Colonic mucosa (tissue), 4 donors: Measurements from ENCODE around the gene RER1. TPM values are rescaled to one million over a fixed set of nuclear protein-coding genes. Genes with fewer than 3 reads are reported as not detected.

Source experiments
- DNase-seq: peaks from one replicate; pipeline ENCODE4 v3.0.0-alpha.2; 2020
- H3K27ac ChIP-seq: fragments of 200-600 bp; one replicate; pipeline ENCODE4 v1.8.0; 2021
- H3K27me3 ChIP-seq: fragments of 200-600 bp; one replicate; pipeline ENCODE4 v1.8.0; 2021
- H3K36me3 ChIP-seq: fragments of 200-600 bp; one replicate; pipeline ENCODE4 v1.8.0; 2021
- H3K4me1 ChIP-seq: fragments of 200-600 bp; one replicate; pipeline ENCODE4 v1.8.0; 2021; ENCODE audit warnings: mild to moderate bottlenecking
- H3K4me3 ChIP-seq: fragments of 200-600 bp; one replicate; pipeline ENCODE4 v1.8.0; 2021
- H3K9ac ChIP-seq, 2 donors: one replicate each; pipeline ENCODE4 v1.7.0; 2013; ENCODE audit warnings: control low read depth in 2 of 2, low read depth in 2 of 2, low read length in 2 of 2
- H3K9me3 ChIP-seq: fragments of 200-600 bp; one replicate; pipeline ENCODE4 v1.8.0; 2021
- CTCF ChIP-seq: fragments of 200-600 bp; IDR thresholded peaks from one replicate; pipeline ENCODE4 v1.8.0; 2022; ENCODE audit warnings: antibody characterized with exemption, mild to moderate bottlenecking
- intact Hi-C: fragments of 100-400 bp; cut with DNase I; formaldehyde crosslinking; loops from one replicate; pipeline ENCODE4 v1.14.1; 2022
- total RNA-seq, 2 donors: library from RNA; stranded (reverse); fragmentation: NEBNext Ultra II Directional in 1 of 2; extraction: Animal tissue kit (Norgen Biotek cat#: 25700) in 1 of 2; gene quantifications; one replicate each; pipeline ENCODE4 v1.2.1, GENCODE V29; 2021
- donor health status: healthy.
- donor health status: DM: no; HTN: no; CAD: no.
- donor health status: DM: no; HTN: no; CAD: no.

RER1 gene
- total RNA-seq, 2 donors from 2014 or later = 190 to 216 TPM

GRCh38 chr1:2384130-2384860, 7.3 kb upstream of the RER1 start:
- Histone ChIP-seq H3K27me3 (no peaks in the 10 kb centered on the region), H3K27ac (no peak overlapping the region), H3K4me1 (no peaks in the 10 kb centered on the region), H3K9ac (no peak overlapping the region), H3K4me3 (no peak overlapping the region), H3K36me3 (no peaks in the 10 kb centered on the region), H3K9me3 (no peaks in the 10 kb centered on the region)
- no peak for TF ChIP-seq CTCF
- DNase-seq = no peak
- intact Hi-C loops = no loop called here

GRCh38 chr1:2384941-2385481, 6.6 kb upstream of the RER1 start:
- no peak for DNase-seq
- Histone ChIP-seq H3K27me3 (no peaks in the 10 kb centered on the region), H3K36me3 (no peaks in the 10 kb centered on the region), H3K9ac (no peak overlapping the region), H3K4me3 (no peak overlapping the region), H3K4me1 (peaks cover 1% of the 10 kb centered on the region), H3K27ac (no peak overlapping the region), H3K9me3 (no peaks in the 10 kb centered on the region)
- TF ChIP-seq CTCF = no peak
- intact Hi-C loops = no loop called here

GRCh38 chr1:2385606-2386280, 5.9 kb upstream of the RER1 start:
- intact Hi-C loops = no loop called here
- H3K9ac ChIP-seq = no peak overlapping the region
- H3K4me1 ChIP-seq = peaks cover 7% of the 10 kb centered on the region
- H3K36me3 ChIP-seq = no peaks in the 10 kb centered on the region
- H3K27me3 ChIP-seq = no peaks in the 10 kb centered on the region
- no peak overlapping the region for H3K27ac ChIP-seq
- H3K4me3 ChIP-seq = no peak overlapping the region
- H3K9me3 ChIP-seq = no peaks in the 10 kb centered on the region
- no peak for DNase-seq
- no peak for TF ChIP-seq CTCF

- Histone ChIP-seq H3K9me3 (no peaks in the 10 kb centered on the region), H3K27me3 (no peaks in the 10 kb centered on the region), H3K36me3 (no peaks in the 10 kb centered on the region), H3K4me1 (peaks cover 7% of the 10 kb centered on the region), H3K4me3 (no peak overlapping the region), H3K27ac (no peak overlapping the region), H3K9ac (no peak overlapping the region)
- DNase-seq = no peak
- TF ChIP-seq CTCF = no peak
- intact Hi-C loops = no loop called here
Measured at GRCh38 chr1:2386636-2387611, 4.7 kb upstream of the RER1 start.
